Tibial nerve (tissue), 4 donors: ENCODE measurements around the gene B3GALT5. TPM values are rescaled to one million over a fixed set of nuclear protein-coding genes. Genes with fewer than 3 reads are reported as not detected.

ENCODE experiments used
- DNase-seq, 2 donors: peaks; one replicate each; pipeline ENCODE4 v3.0.0-alpha.2; 2019; ENCODE audit warnings: low spot score in 2 of 2
- H3K27ac ChIP-seq, 4 donors: fragments of 200-600 bp; sonication (generic) in 3 of 4; one replicate each; pipeline ENCODE4 v1.5.1; 2017 to 2019; ENCODE audit warnings: mild to moderate bottlenecking in 1 of 4
- H3K27me3 ChIP-seq, 2 donors: fragments of 200-600 bp; sonication (generic) in 1 of 2; one replicate each; pipeline versions ENCODE4 v1.5.1 to v1.6.0; 2017 to 2019
- H3K36me3 ChIP-seq, 3 donors: fragments of 200-600 bp; sonication (generic); one replicate each; pipeline ENCODE4 v1.5.1; 2018 to 2019
- H3K4me1 ChIP-seq, 4 donors: fragments of 200-600 bp; sonication (generic) in 3 of 4; one replicate each; pipeline ENCODE4 v1.5.1; 2017 to 2019
- H3K4me3 ChIP-seq, 4 donors: fragments of 200-600 bp; sonication (generic) in 3 of 4; one replicate each; pipeline ENCODE4 v1.5.1; 2017 to 2019; ENCODE audit warnings: mild to moderate bottlenecking in 1 of 4, moderate library complexity in 1 of 4
- H3K9me3 ChIP-seq, 4 donors: fragments of 200-600 bp; sonication (generic) in 3 of 4; one replicate each; pipeline ENCODE4 v1.5.1; 2017 to 2019
- EP300 ChIP-seq, 2 donors: sonication (generic); formaldehyde crosslinking; IDR thresholded peaks; one replicate each; pipeline ENCODE4 v1.6.1; 2017; ENCODE audit warnings: antibody characterized with exemption in 2 of 2, mild to moderate bottlenecking in 1 of 2
- POLR2A ChIP-seq, 2 donors: fragments of 450-650 bp; IDR thresholded peaks; one replicate each; pipeline ENCODE4 v1.6.1; 2017; ENCODE audit warnings: antibody characterized with exemption in 2 of 2, mild to moderate bottlenecking in 2 of 2, moderate library complexity in 2 of 2
- WGBS, 2 donors: methylation state at CpG; one replicate each; pipeline ENCODE4 v1.1.5; 2018; 5-methylcytosine and 5-hydroxymethylcytosine counted together
- total RNA-seq, 4 donors: library from RNA; depleted of rRNA; stranded (reverse); fragments of >200 nt; gene quantifications; one replicate each; pipeline ENCODE4 v1.1.0, GENCODE V29; 2016
- TF ChIP-seq, protein P1 (sequence below), 5 experiments: fragments of 200-600 bp in 3 of 5; fragments of 450-650 bp in 2 of 5; sonication (generic) in 3 of 5; IDR thresholded peaks; one replicate each; pipeline ENCODE4 v1.5.1; 2016 to 2019; ENCODE audit warnings: antibody characterized with exemption in 5 of 5, mild to moderate bottlenecking in 3 of 5, moderate library complexity in 2 of 5

B3GALT5 gene
- total RNA-seq, 4 donors from 2014 or later, result not detected

- no peak for DNase-seq
- Histone ChIP-seq H3K4me1 (no peaks in the 10 kb centered on the region), H3K27me3 (peaks cover 0 to 7% of the 10 kb centered on the region in 2 donors), H3K9me3 (no peaks in the 10 kb centered on the region), H3K36me3 (no peaks in the 10 kb centered on the region), H3K27ac (peak overlapping the region in 1 of 4 donors; percentile 34), H3K4me3 (no peak overlapping the region)
- TF ChIP-seq POLR2A (IDR thresholded peaks at IDR 0.05) (no peak), EP300 (IDR thresholded peaks at IDR 0.05) (no peak)
- TF ChIP-seq, protein P1, sequence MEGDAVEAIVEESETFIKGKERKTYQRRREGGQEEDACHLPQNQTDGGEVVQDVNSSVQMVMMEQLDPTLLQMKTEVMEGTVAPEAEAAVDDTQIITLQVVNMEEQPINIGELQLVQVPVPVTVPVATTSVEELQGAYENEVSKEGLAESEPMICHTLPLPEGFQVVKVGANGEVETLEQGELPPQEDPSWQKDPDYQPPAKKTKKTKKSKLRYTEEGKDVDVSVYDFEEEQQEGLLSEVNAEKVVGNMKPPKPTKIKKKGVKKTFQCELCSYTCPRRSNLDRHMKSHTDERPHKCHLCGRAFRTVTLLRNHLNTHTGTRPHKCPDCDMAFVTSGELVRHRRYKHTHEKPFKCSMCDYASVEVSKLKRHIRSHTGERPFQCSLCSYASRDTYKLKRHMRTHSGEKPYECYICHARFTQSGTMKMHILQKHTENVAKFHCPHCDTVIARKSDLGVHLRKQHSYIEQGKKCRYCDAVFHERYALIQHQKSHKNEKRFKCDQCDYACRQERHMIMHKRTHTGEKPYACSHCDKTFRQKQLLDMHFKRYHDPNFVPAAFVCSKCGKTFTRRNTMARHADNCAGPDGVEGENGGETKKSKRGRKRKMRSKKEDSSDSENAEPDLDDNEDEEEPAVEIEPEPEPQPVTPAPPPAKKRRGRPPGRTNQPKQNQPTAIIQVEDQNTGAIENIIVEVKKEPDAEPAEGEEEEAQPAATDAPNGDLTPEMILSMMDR (IDR thresholded peaks at IDR 0.05), result no peak
- WGBS, 2 donors, result 64 to 77% methylated on average over 5 of the region's 5 CpGs
Measured at GRCh38 chr21:39637971-39638240, 25.2 kb downstream of the B3GALT5 start.

- 67 to 68% methylated on average over 13 of the region's 13 CpGs for WGBS, 2 donors
Measured at GRCh38 chr21:39638281-39638680, 25.5 kb downstream of the B3GALT5 start.

GRCh38 chr21:39640754-39641153 lies 28.0 kb downstream of the B3GALT5 start:
- H3K4me3 ChIP-seq, result no peak overlapping the region
- peaks cover 0 to 7% of the 10 kb centered on the region in 2 donors for H3K27me3 ChIP-seq
- 89 to 97% methylated on average over 4 of the region's 4 CpGs for WGBS, 2 donors
- no peak for DNase-seq
- no peak overlapping the region for H3K27ac ChIP-seq
- no peaks in the 10 kb centered on the region for H3K36me3 ChIP-seq
- TF ChIP-seq EP300 (IDR thresholded peaks at IDR 0.05), result no peak
- no peaks in the 10 kb centered on the region for H3K4me1 ChIP-seq
- no peaks in the 10 kb centered on the region for H3K9me3 ChIP-seq

More at GRCh38 chr21:39638281-39638680, 25.5 kb downstream of the B3GALT5 start:
- Histone ChIP-seq H3K4me1 (no peaks in the 10 kb centered on the region), H3K27ac (peak overlapping the region in 1 of 4 donors; percentile 34), H3K36me3 (no peaks in the 10 kb centered on the region), H3K4me3 (no peak overlapping the region), H3K9me3 (no peaks in the 10 kb centered on the region), H3K27me3 (peaks cover 0 to 7% of the 10 kb centered on the region in 2 donors)
- no peak for DNase-seq
- TF ChIP-seq, protein P1 (IDR thresholded peaks at IDR 0.05), result no peak
- no peak for TF ChIP-seq EP300 (IDR thresholded peaks at IDR 0.05)
- TF ChIP-seq POLR2A (IDR thresholded peaks at IDR 0.05), result no peak

GRCh38 chr21:39641827-39642450 lies 29.2 kb downstream of the B3GALT5 start:
- Histone ChIP-seq H3K36me3 (no peaks in the 10 kb centered on the region), H3K27ac (no peak overlapping the region), H3K27me3 (peaks cover 0 to 7% of the 10 kb centered on the region in 2 donors), H3K9me3 (no peaks in the 10 kb centered on the region), H3K4me1 (no peaks in the 10 kb centered on the region), H3K4me3 (no peak overlapping the region)
- TF ChIP-seq, protein P1 (IDR thresholded peaks at IDR 0.05), result no peak
- TF ChIP-seq EP300 (IDR thresholded peaks at IDR 0.05) (no peak), POLR2A (IDR thresholded peaks at IDR 0.05) (no peak)
- DNase-seq, result no peak
- 62 to 64% methylated on average over 6 of the region's 6 CpGs for WGBS, 2 donors

DNA sequence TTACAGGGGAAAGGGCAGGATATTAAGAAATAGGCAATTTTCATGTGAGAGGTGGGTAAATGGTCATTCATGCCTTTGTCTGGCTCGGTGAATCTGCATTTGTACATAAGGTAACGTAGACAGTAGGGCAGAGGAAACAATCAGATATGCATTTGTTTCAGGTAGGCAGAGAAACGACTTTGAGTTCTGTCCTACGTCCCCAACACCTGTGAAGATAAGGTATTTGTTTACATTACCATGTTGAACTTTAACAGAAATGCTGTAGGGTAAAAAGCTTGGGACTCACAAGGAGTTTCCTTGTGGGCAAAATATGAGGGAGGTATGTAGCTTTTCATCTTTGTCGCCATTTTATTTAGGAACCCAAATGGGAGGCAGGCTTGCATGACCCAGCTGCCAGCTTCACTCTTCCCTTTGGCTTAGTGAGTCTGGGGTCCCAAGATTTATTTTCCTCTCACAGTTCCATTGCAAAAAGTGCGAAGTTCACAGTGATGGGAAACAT lies 31.4 kb downstream of the B3GALT5 start:
- TF ChIP-seq POLR2A (IDR thresholded peaks at IDR 0.05) (no peak), EP300 (IDR thresholded peaks at IDR 0.05) (no peak)
- TF ChIP-seq, protein P1 (IDR thresholded peaks at IDR 0.05), result no peak
- Histone ChIP-seq H3K4me3 (peak overlapping the region in 1 of 4 donors; percentile 5), H3K27ac (no peak overlapping the region), H3K4me1 (no peaks in the 10 kb centered on the region), H3K9me3 (no peaks in the 10 kb centered on the region), H3K27me3 (no peaks in the 10 kb centered on the region), H3K36me3 (no peaks in the 10 kb centered on the region)
- DNase-seq, result no peak
- 77 to 85% methylated on average over 6 of the region's 6 CpGs for WGBS, 2 donors
